CD4-positive, alpha-beta T cell (primary cell): ENCODE data around the gene NPC1L1. TPM values are rescaled to one million over a fixed set of nuclear protein-coding genes. Genes with fewer than 3 reads are reported as not detected.

ENCODE experiments used
- ATAC-seq: fragments of 200-7000 bp; cut with Tn5 transposase; one replicate; pipeline ENCODE4 v1.10.0; 2022; ENCODE audit warnings: mild to moderate bottlenecking; ENCODE audit not compliant: poor library complexity
- CTCF ChIA-PET: fragments of 350-600 bp; sonication (Branson Sonifier 250); formaldehyde crosslinking; loops from one replicate; lab custom pipeline; 2021; ENCODE audit warnings: antibody characterized with exemption, inconsistent platforms; lab: Charles Lee
- POLR2A ChIA-PET: fragments of 350-600 bp; sonication (Branson Sonifier 250); formaldehyde crosslinking; loops from one replicate; lab custom pipeline; 2021; ENCODE audit warnings: antibody characterized with exemption, inconsistent platforms; lab: Charles Lee
- DNase-seq, 14 experiments: peaks; one replicate each; pipeline ENCODE4 v3.0.0-alpha.2; 2013 to 2020; ENCODE audit warnings: mixed read lengths in 2 of 14
- H3K27ac ChIP-seq, 2 donors: one replicate each; pipeline versions ENCODE4 v1.5.1 to v1.7.0; 2013; ENCODE audit warnings: low read length in 2 of 2, low read depth in 1 of 2, mild to moderate bottlenecking in 1 of 2
- H3K27me3 ChIP-seq, 2 experiments: 1 replicate in 1 of 2; 2 replicates in 1 of 2; pipeline versions ENCODE4 v1.6.1 to v1.7.0; 2013; ENCODE audit warnings: low read length in 2 of 2, control low read depth in 1 of 2, mild to moderate bottlenecking in 1 of 2, moderate library complexity in 1 of 2; ENCODE audit not compliant: insufficient read depth in 2 of 2, control insufficient read depth in 1 of 2
- H3K36me3 ChIP-seq: one replicate; pipeline ENCODE4 v1.6.1; 2013; ENCODE audit warnings: low read length, control low read depth; ENCODE audit not compliant: insufficient read depth
- H3K4me1 ChIP-seq: one replicate; pipeline ENCODE4 v1.6.1; 2013; ENCODE audit warnings: low read length, control low read depth; ENCODE audit not compliant: insufficient read depth
- H3K4me3 ChIP-seq: one replicate; pipeline ENCODE4 v1.5.1; 2013; ENCODE audit warnings: mild to moderate bottlenecking, low read length, moderate library complexity
- H3K9me3 ChIP-seq, 2 experiments: 1 replicate in 1 of 2; 2 replicates in 1 of 2; pipeline versions ENCODE4 v1.6.1 to v1.7.0; 2013; ENCODE audit warnings: low read length in 2 of 2, mild to moderate bottlenecking in 2 of 2, control low read depth in 1 of 2, moderate library complexity in 1 of 2; ENCODE audit not compliant: control insufficient read depth in 1 of 2, insufficient read depth in 1 of 2
- H3K27ac Mint-ChIP-seq: one replicate; pipeline ENCODE4 v1.8.0; 2020; ENCODE audit warnings: mixed read lengths
- H3K27me3 Mint-ChIP-seq: one replicate; pipeline ENCODE4 v1.8.0; 2021; ENCODE audit warnings: mixed read lengths
- H3K36me3 Mint-ChIP-seq: one replicate; pipeline ENCODE4 v1.8.0; 2021; ENCODE audit warnings: low read depth, mixed read lengths
- H3K4me1 Mint-ChIP-seq: one replicate; pipeline ENCODE4 v1.8.0; 2021; ENCODE audit warnings: low read depth, mixed read lengths
- H3K4me3 Mint-ChIP-seq: one replicate; pipeline ENCODE4 v1.8.0; 2020; ENCODE audit warnings: mild to moderate bottlenecking, mixed read lengths
- H3K9me3 Mint-ChIP-seq: one replicate; pipeline ENCODE4 v1.8.0; 2020; ENCODE audit warnings: mixed read lengths
- intact Hi-C, 2 experiments: fragments of 100-400 bp; cut with DNase I in 1 of 2; cut with micrococcal nuclease in 1 of 2; formaldehyde crosslinking; loops; one replicate each; pipeline versions ENCODE4 v1.15.1 to v1.9.0; 2023 to 2025; cut with DNase I, micrococcal nuclease
- total RNA-seq, 174 experiments: library from RNA in 2 of 174; stranded (reverse) in 2 of 174; gene quantifications; one replicate each; pipeline ENCODE4 v1.2.3 and lab custom pipeline; 2021 to 2026
- TF ChIP-seq, protein P1 (sequence below): fragments of 200-600 bp; IDR thresholded peaks from one replicate; pipeline ENCODE4 v1.8.0; 2022; ENCODE audit warnings: antibody characterized with exemption, mild to moderate bottlenecking

NPC1L1 gene
- total RNA-seq, 2 experiments from 2014 or later, result 0.08 TPM; not detected in 1

DNA sequence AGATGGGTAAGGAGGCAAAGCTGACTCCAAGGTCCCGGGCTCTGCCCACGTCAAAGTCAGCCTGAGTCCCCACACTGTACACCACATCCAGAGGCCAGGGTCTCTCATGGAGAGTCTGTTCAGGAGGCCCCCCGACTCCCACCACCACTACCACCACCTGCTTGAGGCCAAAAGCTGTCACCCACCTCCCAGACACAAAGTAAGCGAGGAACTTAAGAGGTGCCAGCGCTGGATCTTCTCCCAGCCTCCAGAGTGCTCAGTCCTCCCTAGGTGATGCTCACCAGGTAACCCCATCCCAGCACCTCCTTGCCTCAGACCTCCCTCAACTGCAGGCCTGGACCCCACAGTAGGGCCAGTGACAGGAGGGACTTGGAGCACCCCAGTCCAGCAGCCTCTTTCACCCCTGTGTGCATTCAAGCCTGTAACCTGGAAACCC, 520 bp downstream of the NPC1L1 start:
- Mint-ChIP-seq H3K9me3 (no peaks in the 10 kb centered on the region), H3K4me1 (no peaks in the 10 kb centered on the region), H3K4me3 (no peak overlapping the region), H3K36me3 (no peaks in the 10 kb centered on the region), H3K27ac (no peak overlapping the region), H3K27me3 (peaks cover 5% of the 10 kb centered on the region)
- Histone ChIP-seq H3K36me3 (no peaks in the 10 kb centered on the region), H3K4me3 (no peak overlapping the region), H3K27me3 (no peaks in the 10 kb centered on the region), H3K4me1 (no peaks in the 10 kb centered on the region), H3K27ac (no peak overlapping the region), H3K9me3 (no peaks in the 10 kb centered on the region)
- TF ChIP-seq, protein P1, sequence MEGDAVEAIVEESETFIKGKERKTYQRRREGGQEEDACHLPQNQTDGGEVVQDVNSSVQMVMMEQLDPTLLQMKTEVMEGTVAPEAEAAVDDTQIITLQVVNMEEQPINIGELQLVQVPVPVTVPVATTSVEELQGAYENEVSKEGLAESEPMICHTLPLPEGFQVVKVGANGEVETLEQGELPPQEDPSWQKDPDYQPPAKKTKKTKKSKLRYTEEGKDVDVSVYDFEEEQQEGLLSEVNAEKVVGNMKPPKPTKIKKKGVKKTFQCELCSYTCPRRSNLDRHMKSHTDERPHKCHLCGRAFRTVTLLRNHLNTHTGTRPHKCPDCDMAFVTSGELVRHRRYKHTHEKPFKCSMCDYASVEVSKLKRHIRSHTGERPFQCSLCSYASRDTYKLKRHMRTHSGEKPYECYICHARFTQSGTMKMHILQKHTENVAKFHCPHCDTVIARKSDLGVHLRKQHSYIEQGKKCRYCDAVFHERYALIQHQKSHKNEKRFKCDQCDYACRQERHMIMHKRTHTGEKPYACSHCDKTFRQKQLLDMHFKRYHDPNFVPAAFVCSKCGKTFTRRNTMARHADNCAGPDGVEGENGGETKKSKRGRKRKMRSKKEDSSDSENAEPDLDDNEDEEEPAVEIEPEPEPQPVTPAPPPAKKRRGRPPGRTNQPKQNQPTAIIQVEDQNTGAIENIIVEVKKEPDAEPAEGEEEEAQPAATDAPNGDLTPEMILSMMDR, result no peak
- intact Hi-C loops, result no loop called here
- CTCF ChIA-PET, result no interaction called here
- POLR2A ChIA-PET, result no interaction called here
- DNase-seq (no peak), ATAC-seq (no peak)

DNA sequence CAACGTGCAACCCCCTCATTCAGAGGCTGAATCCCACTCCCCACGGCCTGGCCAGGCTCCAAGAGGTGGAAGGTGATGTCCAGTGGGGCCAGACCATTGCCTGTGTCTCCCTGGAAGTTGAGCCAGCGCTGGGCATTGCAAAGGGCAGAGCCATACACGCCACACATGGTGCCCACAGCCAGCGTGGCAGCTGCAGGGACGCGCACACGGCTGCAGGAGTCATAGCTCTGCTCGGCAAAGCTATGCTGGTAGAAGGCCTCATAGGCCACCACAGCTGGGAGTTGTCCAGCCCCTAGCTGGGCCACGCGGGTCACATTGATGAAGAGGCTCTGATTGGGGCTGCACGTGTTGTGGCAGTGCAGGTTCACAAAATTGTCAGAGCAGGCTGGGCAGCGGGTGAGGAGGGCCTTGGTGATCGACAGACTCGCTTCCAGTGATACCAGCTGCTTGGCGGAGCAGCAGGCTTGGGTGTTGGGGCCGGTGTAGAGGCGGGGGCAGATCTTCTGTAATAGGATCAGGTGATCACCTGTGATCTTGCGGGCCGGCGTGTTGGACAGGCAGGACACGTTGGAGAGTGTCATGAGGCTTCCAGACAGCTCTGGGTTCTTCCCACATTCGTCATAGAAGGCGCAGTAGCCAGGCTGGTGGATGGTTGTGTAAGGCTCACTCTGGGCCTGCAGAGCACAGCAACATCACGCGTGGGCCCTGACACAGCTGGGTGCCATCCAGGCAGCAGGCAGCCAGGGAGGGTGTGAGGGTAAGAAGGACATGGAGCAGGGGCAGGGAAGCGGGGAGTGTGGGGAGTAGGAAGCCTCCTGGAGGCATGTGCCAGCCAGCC, 1.2 kb downstream of the NPC1L1 start:
- no peaks in the 10 kb centered on the region for H3K36me3 Mint-ChIP-seq
- H3K27me3 ChIP-seq, result no peaks in the 10 kb centered on the region
- no peak overlapping the region for H3K27ac ChIP-seq
- TF ChIP-seq, protein P1, result no peak
- intact Hi-C loops, result no loop called here
- no peaks in the 10 kb centered on the region for H3K4me1 Mint-ChIP-seq
- no peak for ATAC-seq
- DNase-seq, result no peak
- H3K9me3 Mint-ChIP-seq, result no peaks in the 10 kb centered on the region
- H3K27ac Mint-ChIP-seq, result no peak overlapping the region
- H3K4me1 ChIP-seq, result no peaks in the 10 kb centered on the region
- ChIA-PET POLR2A (no interaction called here), CTCF (no interaction called here)
- H3K36me3 ChIP-seq, result no peaks in the 10 kb centered on the region
- no peaks in the 10 kb centered on the region for H3K9me3 ChIP-seq
- H3K27me3 Mint-ChIP-seq, result peaks cover 5% of the 10 kb centered on the region
- no peak overlapping the region for H3K4me3 Mint-ChIP-seq
- H3K4me3 ChIP-seq, result no peak overlapping the region

DNA sequence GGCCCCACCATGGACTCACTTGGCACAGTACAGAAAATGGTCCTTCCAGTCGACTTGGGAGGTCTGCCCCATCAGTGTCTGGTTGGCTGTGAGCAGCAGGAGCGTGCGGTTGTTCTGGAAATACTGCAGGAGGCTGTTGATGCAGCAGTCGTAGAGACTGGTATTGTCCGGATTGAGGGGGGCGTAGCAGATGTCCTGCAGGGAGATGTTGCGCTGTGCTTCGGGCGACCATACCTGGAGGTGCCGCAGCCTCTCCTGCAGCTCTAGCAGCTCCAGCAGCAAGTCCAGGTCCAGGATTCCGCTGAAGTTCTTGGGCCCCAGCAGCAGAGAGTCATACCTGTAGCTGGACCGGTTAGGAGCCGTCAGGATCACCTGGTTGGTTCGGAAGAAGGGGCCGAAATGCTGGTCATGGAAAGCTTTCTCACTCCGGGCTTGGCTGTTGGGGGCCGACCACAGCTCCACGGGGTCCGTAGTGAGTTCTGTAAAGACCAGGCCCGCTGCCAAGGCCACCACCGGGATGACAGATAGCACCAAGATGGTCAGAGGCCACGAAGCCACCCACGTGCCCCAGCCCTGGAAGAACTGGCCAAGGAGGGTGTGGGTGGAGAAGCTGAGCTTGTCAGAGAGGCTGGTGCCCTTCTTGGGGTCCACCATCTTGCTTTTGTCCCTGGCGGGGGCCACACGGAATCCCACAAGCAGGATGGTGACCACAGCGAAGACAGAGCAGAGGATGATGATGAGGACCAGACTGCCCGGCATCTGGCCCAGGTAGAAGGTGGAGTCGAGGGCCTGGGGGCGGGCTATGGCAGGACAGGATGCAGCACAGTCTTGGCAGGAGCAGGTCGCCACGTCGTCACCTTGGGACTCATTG, 2.1 kb downstream of the NPC1L1 start:
- DNase-seq, result no peak
- H3K27ac Mint-ChIP-seq, result no peak overlapping the region
- Histone ChIP-seq H3K27ac (no peak overlapping the region), H3K4me1 (no peaks in the 10 kb centered on the region), H3K27me3 (no peaks in the 10 kb centered on the region), H3K9me3 (no peaks in the 10 kb centered on the region), H3K4me3 (no peak overlapping the region), H3K36me3 (no peaks in the 10 kb centered on the region)
- no peaks in the 10 kb centered on the region for H3K36me3 Mint-ChIP-seq
- ChIA-PET POLR2A (no interaction called here), CTCF (no interaction called here)
- no peaks in the 10 kb centered on the region for H3K4me1 Mint-ChIP-seq
- intact Hi-C loops, result no loop called here
- no peak for ATAC-seq
- peaks cover 4% of the 10 kb centered on the region for H3K27me3 Mint-ChIP-seq
- H3K4me3 Mint-ChIP-seq, result no peak overlapping the region
- TF ChIP-seq, protein P1, result no peak
- no peaks in the 10 kb centered on the region for H3K9me3 Mint-ChIP-seq
